Stimulated activated CD8-positive, alpha-beta memory T cell treated with anti-CD3 and anti-CD28 coated beads, Interleukin-7, amount 100 ng/mL, for 1 hour (primary cell): ENCODE results near the gene NBR1.
"Not testable (repeated sequence)": the region's sequence is repeated elsewhere in the genome, so short reads cannot be mapped to it uniquely, and the experiment has no call there.

ENCODE experiments used
- DNase-seq, 2 donors: peaks; one replicate each; pipeline ENCODE4 v3.0.0-alpha.2; 2020; ENCODE audit warnings: low read depth in 2 of 2

NBR1 gene

GRCh38 chr17:43170766-43171585 is at the start of gene NBR1:
NBR1 (plus strand) TSS chr17:43171214; CDS start chr17:43175800, 4,586 bp downstream.
- peak; percentile 86 to 89 for DNase-seq

DNA sequence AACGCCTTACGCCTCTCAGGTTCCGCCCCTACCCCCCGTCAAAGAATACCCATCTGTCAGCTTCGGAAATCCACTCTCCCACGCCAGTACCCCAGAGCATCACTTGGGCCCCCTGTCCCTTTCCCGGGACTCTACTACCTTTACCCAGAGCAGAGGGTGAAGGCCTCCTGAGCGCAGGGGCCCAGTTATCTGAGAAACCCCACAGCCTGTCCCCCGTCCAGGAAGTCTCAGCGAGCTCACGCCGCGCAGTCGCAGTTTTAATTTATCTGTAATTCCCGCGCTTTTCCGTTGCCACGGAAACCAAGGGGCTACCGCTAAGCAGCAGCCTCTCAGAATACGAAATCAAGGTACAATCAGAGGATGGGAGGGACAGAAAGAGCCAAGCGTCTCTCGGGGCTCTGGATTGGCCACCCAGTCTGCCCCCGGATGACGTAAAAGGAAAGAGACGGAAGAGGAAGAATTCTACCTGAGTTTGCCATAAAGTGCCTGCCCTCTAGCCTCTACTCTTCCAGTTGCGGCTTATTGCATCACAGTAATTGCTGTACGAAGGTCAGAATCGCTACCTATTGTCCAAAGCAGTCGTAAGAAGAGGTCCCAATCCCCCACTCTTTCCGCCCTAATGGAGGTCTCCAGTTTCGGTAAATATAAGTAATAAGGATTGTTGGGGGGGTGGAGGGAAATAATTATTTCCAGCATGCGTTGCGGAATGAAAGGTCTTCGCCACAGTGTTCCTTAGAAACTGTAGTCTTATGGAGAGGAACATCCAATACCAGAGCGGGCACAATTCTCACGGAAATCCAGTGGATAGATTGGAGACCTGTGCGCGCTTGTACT is 45.7 kb upstream of the NBR1 start, which contains the start of gene BRCA1:
BRCA1 (minus strand) TSS at position 232 of the 834 bp plus-strand sequence. CDS start 1,268 bp downstream, outside the sequence.
- peak; percentile 83 to 86 for DNase-seq

- DNase-seq: no peak
Observed at GRCh38 chr17:43125967-43126910, 44.8 kb upstream of the NBR1 start.

GRCh38 chr17:43126911-43127290 is 44.1 kb upstream of the NBR1 start:
- DNase-seq: no peak

- not testable (repeated sequence) for DNase-seq
Observed at GRCh38 chr17:43127333-43127876, 43.6 kb upstream of the NBR1 start.

DNA sequence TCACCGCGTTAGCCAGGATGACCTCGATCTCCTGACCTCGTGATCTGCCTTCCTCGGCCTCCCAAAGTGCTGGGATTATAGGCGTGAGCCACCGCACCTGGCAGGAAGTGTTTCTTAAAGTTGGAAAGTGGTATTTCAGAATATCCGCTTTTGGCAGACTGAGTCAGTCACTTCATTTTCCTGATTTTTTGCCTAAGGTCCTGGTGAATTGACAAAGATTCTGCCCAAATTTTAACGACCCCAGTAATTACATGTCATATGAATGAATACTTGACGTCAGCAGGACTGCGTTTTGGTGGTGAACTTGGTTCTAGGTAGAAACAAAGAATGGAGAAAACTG is 41.4 kb upstream of the NBR1 start:
- no peak for DNase-seq

DNA sequence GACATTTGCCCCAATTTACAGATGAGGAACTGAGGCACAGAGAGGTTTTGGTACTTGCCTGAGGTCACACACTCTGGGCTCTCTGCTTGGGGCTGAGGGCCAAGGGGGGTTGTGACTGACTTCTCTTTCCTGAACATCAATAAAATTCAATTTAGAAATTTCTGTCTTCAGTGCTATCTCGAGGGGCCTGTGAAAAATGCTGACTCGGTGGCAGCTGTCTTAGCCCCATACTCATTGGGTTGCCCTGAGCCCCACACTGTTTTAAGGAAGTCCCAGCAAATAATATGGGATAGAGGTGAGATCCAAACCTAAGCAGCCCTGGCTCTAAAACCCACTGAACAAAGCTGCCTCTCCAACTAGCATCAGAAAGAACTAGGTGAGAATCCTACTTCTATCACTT is 38.9 kb upstream of the NBR1 start:
- no peak for DNase-seq

- not testable (repeated sequence) for DNase-seq
Observed at GRCh38 chr17:43133439-43133838, 37.6 kb upstream of the NBR1 start.

DNA sequence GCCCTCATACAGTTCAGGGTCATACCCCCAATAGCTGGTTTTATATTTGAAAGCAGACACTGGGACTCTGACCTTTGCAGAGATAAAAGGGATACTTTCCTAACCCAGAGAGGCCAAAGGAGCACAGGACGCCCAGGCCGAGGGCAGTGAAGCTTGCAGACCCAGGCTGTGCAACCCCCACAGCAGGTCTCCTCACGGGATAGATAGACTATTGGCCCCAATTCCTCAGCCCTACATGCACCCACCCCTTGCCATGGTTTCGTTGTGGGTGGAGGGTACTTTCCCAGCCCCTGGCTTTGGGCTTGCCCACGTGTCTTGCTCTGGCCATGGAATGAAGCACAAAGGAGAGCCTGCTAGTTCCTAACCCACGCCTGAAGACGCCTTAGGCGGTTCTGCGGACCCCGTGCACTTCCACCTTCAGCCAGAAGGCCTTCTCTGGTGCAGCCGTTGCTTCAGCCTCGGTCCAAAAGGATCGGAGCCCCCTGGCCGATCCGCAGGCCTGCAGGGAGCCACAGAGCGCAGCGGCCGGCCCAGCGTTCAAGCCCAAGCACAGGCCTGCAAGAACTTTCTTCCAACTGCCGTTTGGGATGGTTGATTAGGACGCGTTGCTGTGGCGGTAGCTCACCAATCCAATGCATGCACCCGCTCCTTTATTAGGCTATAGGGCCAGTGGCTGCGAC is 36.1 kb upstream of the NBR1 start:
- no peak for DNase-seq

GRCh38 chr17:43135454-43135819 is 35.6 kb upstream of the NBR1 start:
- no peak for DNase-seq

DNA sequence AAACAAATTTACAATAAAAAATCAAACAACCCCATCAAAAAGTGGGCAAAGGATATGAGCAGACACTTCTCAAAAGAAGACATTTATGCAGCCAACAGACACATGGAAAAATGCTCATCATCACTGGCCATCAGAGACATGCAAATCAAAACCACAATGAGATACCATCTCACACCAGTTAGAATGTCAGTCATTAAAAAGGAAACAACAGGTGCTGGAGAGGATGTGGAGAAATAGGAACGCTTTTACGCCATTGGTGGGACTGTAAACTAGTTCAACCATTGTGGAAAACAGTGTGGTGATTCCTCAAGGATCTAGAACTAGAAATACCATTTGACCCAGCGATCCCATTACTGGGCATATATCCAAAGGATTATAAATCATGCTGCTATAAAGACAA is 34.4 kb upstream of the NBR1 start:
- DNase-seq: not testable (repeated sequence)

DNA sequence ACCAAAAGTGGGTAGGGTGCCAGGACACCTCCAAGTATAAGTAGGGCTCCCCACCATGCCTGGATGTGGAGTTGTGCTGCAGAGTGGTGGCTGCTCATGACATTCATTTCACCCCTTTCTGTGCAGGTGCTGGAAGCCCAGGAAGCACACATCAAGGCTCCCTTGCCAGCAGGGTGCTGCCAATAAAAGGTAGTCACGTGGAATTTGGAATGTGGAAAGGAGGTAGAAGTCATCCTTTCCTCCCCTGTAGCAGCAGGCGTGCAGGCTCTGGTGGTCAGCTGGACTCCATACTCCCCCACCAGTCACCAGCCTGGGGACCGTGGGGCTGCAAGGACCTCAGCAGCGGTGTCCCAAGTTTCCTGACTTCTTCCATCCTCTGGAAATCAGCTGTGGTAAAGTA is 32.5 kb upstream of the NBR1 start:
- DNase-seq: not testable (repeated sequence)

- no peak for DNase-seq
Observed at GRCh38 chr17:43140396-43141332, 30.4 kb upstream of the NBR1 start.

DNA sequence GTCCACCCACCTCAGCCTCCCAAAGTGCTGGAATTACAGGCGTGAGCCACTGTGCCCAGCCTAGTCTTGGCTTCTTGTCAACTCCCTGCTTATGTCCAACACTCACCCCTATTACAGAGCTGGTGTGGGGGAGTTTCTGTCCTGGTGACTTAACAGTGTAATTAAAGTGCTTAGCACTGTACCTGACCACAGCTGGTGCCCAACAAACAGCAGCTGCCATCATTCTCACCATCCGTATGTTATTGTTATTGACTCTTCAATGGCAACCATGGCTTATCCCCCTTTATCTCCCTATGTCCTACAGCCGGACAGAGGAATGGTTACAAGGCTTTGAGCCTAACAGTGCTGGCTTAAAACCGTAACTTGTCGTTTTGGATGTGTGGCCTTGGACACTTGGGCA is 28.9 kb upstream of the NBR1 start:
- DNase-seq: no peak

GRCh38 chr17:43143201-43143600 is 27.8 kb upstream of the NBR1 start:
- no peak for DNase-seq

- no peak for DNase-seq
Observed at GRCh38 chr17:43146649-43147048, 24.4 kb upstream of the NBR1 start.

GRCh38 chr17:43151880-43152456 is 19.0 kb upstream of the NBR1 start:
- no peak for DNase-seq

GRCh38 chr17:43153197-43153835 is 17.7 kb upstream of the NBR1 start:
- not testable (repeated sequence) for DNase-seq

DNA sequence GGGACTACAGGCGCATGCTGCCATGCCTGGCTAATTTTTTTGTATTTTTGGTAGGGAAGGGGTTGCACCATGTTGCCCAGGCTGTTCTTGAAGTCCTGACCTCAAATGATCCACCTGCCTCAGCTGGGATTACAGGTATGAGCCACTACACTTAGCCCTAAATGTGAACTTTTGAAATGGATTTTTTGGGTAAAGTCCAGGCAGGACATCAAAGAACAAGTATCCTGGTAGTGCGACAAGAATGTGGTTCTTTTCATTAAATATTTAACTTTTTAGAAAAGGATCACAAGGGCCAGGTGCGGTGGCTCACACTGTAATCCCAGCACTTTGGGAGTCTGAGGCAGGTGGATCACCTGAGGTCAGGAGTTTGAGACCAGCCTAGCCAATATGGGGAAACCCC is 15.3 kb upstream of the NBR1 start:
- no peak for DNase-seq
